OCI-LY1 (cell line): ENCODE data around the gene PKNOX2.

Experiments used
- H2AFZ ChIP-seq: fragments of 200-600 bp; sonication (generic), shearing (Covaris generic); 2 replicates; pipeline ENCODE4 v1.6.0; 2014; ENCODE audit warnings: antibody characterized with exemption, mild to moderate bottlenecking, low read length
- H3F3A ChIP-seq: fragments of 200-600 bp; sonication (generic), shearing (Covaris generic); 2 replicates; pipeline ENCODE4 v1.6.0; 2014; ENCODE audit warnings: mild to moderate bottlenecking, antibody characterized with exemption, low read length, moderate library complexity; ENCODE audit not compliant: insufficient read depth
- H3K27ac ChIP-seq: fragments of 200-600 bp; sonication (generic); 2 replicates; pipeline ENCODE4 v1.5.1; 2014; ENCODE audit warnings: low read length, mixed run types, mild to moderate bottlenecking, low read depth; ENCODE audit not compliant: poor library complexity, severe bottlenecking
- H3K27me3 ChIP-seq: fragments of 200-600 bp; sonication (generic); 2 replicates; pipeline ENCODE4 v1.6.0; 2014; ENCODE audit warnings: antibody characterized with exemption, mild to moderate bottlenecking, low read length, moderate library complexity; ENCODE audit not compliant: insufficient read depth
- H3K36me3 ChIP-seq: fragments of 200-600 bp; sonication (generic); 2 replicates; pipeline ENCODE4 v1.6.1; 2014; ENCODE audit warnings: mild to moderate bottlenecking, antibody characterized with exemption, low read length, moderate library complexity, mixed read lengths; ENCODE audit not compliant: insufficient read depth
- H3K4me1 ChIP-seq: fragments of 200-600 bp; sonication (generic); 2 replicates; pipeline ENCODE4 v1.5.1; 2014; ENCODE audit warnings: mild to moderate bottlenecking, low read length, moderate library complexity; ENCODE audit not compliant: insufficient read depth, severe bottlenecking
- H3K4me2 ChIP-seq: fragments of 200-600 bp; sonication (generic), shearing (Covaris generic); 2 replicates; pipeline ENCODE4 v1.6.1; 2014; ENCODE audit warnings: low read length
- H3K4me3 ChIP-seq: fragments of 200-600 bp; sonication (generic); 2 replicates; pipeline ENCODE4 v1.5.1; 2014; ENCODE audit warnings: low read length, low read depth, mild to moderate bottlenecking, mixed read lengths; ENCODE audit not compliant: poor library complexity, severe bottlenecking
- H3K79me2 ChIP-seq: fragments of 200-600 bp; shearing (Covaris generic); 2 replicates; pipeline ENCODE4 v1.6.1; 2016; ENCODE audit warnings: mixed run types, low read length, mixed read lengths; ENCODE audit not compliant: insufficient read depth
- H3K9ac ChIP-seq: fragments of 200-600 bp; sonication (generic), shearing (Covaris generic); 2 replicates; pipeline ENCODE4 v1.6.1; 2014; ENCODE audit warnings: mild to moderate bottlenecking, low read length, mixed read lengths
- H3K9me2 ChIP-seq: fragments of 200-600 bp; sonication (generic), shearing (Covaris generic); 2 replicates; pipeline ENCODE4 v1.6.1; 2014; ENCODE audit warnings: low read depth, mild to moderate bottlenecking, low read length, mixed read lengths
- H3K9me3 ChIP-seq: fragments of 200-600 bp; shearing (Covaris generic); 2 replicates; pipeline ENCODE4 v1.6.1; 2014; ENCODE audit warnings: low read length, mixed read lengths
- H4K20me1 ChIP-seq: fragments of 200-600 bp; sonication (generic), shearing (Covaris generic); 2 replicates; pipeline ENCODE4 v1.6.0; 2016; ENCODE audit warnings: mild to moderate bottlenecking, low read length; ENCODE audit not compliant: insufficient read depth
- CTCF ChIP-seq: fragments of 200-600 bp; sonication (generic), shearing (Covaris generic); IDR thresholded peaks from 2 replicates; pipeline ENCODE4 v1.5.1; 2017; ENCODE audit warnings: mild to moderate bottlenecking, antibody characterized with exemption, low read length, moderate library complexity, mixed read lengths
- EZH2 ChIP-seq: fragments of 200-600 bp; sonication (generic), shearing (Covaris generic); IDR thresholded peaks from 2 replicates; pipeline ENCODE4 v1.8.0; 2017; ENCODE audit warnings: borderline replicate concordance, mixed run types, mild to moderate bottlenecking, antibody characterized with exemption, low read length, moderate library complexity, mixed read lengths

The PKNOX2 gene

GRCh38 chr11:125163431-125164063 is 1.0 kb upstream of the PKNOX2 start:
- Histone ChIP-seq H3K79me2 (no peaks in the 10 kb centered on the region), H3K4me2 (no peak overlapping the region), H3K4me3 (no peak overlapping the region), H3K4me1 (no peaks in the 10 kb centered on the region), H3F3A (no peaks in the 10 kb centered on the region), H3K27me3 (no peaks in the 10 kb centered on the region), H2AFZ (no peak overlapping the region), H3K9me3 (no peaks in the 10 kb centered on the region), H4K20me1 (no peaks in the 10 kb centered on the region), H3K36me3 (no peaks in the 10 kb centered on the region), H3K9me2 (no peaks in the 10 kb centered on the region), H3K27ac (no peak overlapping the region), H3K9ac (no peak overlapping the region)
- TF ChIP-seq EZH2, result no peak
- TF ChIP-seq CTCF, result no peak

- H3K27ac ChIP-seq, result no peak overlapping the region
- H3K36me3 ChIP-seq, result no peaks in the 10 kb centered on the region
- no peaks in the 10 kb centered on the region for H3K9me3 ChIP-seq
- no peaks in the 10 kb centered on the region for H3K79me2 ChIP-seq
- no peak overlapping the region for H3K9ac ChIP-seq
- H3K4me1 ChIP-seq, result no peaks in the 10 kb centered on the region
- no peak overlapping the region for H3K4me3 ChIP-seq
- no peaks in the 10 kb centered on the region for H3K27me3 ChIP-seq
- H3F3A ChIP-seq, result no peaks in the 10 kb centered on the region
- no peaks in the 10 kb centered on the region for H4K20me1 ChIP-seq
- H2AFZ ChIP-seq, result no peak overlapping the region
- no peaks in the 10 kb centered on the region for H3K9me2 ChIP-seq
- TF ChIP-seq EZH2 (no peak), CTCF (no peak)
- H3K4me2 ChIP-seq, result no peak overlapping the region
Observed at GRCh38 chr11:125164091-125164421, 495 bp upstream of the PKNOX2 start.

GRCh38 chr11:125165111-125165842 is 726 bp downstream of the PKNOX2 start:
- no peaks in the 10 kb centered on the region for H4K20me1 ChIP-seq
- H3K4me2 ChIP-seq, result no peak overlapping the region
- no peak overlapping the region for H3K4me3 ChIP-seq
- H3F3A ChIP-seq, result no peaks in the 10 kb centered on the region
- H3K9ac ChIP-seq, result no peak overlapping the region
- no peaks in the 10 kb centered on the region for H3K9me3 ChIP-seq
- no peaks in the 10 kb centered on the region for H3K36me3 ChIP-seq
- H3K4me1 ChIP-seq, result no peaks in the 10 kb centered on the region
- no peaks in the 10 kb centered on the region for H3K79me2 ChIP-seq
- H3K27me3 ChIP-seq, result no peaks in the 10 kb centered on the region
- H3K27ac ChIP-seq, result no peak overlapping the region
- TF ChIP-seq EZH2 (no peak), CTCF (no peak)
- H3K9me2 ChIP-seq, result no peaks in the 10 kb centered on the region
- H2AFZ ChIP-seq, result no peak overlapping the region
